Loucy (cell line): ENCODE data around the gene CHRM1.

Experiments used
- EZH2phosphoT487 ChIP-seq: fragments of 200-600 bp; IDR thresholded peaks from 2 replicates; pipeline ENCODE4 v1.6.1; 2018; ENCODE audit warnings: antibody characterized with exemption, mild to moderate bottlenecking, moderate library complexity, borderline replicate concordance
- TF ChIP-seq, protein P1 (sequence below): fragments of 200-600 bp; sonication (generic); conservative IDR thresholded peaks from 2 replicates; pipeline ENCODE4 v1.5.1; 2014; ENCODE audit warnings: mild to moderate bottlenecking, antibody characterized with exemption, low read length

DNA sequence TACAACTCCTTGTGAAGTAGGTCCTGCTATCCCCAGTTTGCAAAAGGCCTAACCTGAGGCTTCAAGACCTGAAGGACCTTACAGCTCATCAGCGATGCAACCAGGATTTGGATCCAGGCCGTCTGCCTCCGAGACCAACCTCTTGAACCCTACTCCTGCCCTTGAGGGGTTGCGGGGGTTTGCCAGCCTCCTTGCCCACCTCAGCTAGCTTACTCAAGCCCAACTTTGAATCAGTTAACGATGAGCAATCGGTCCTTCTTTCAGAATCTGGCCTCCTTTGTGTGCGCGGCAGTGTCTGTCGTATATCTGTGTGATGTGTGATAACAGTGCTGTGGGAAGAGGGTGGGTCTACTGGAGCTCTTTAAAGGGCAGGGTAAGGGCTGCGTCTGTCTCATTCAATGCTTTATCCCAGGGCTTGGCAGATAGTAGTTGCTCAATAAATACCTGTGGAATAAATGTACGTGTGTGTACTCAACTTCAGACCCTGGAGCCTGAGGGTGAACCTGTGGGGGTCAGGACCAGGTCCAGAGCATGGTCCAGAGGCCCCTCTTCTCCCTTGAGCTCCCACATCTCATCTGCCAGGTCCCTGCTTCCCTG lies 3.2 kb downstream of the CHRM1 start:
- TF ChIP-seq, protein P1, sequence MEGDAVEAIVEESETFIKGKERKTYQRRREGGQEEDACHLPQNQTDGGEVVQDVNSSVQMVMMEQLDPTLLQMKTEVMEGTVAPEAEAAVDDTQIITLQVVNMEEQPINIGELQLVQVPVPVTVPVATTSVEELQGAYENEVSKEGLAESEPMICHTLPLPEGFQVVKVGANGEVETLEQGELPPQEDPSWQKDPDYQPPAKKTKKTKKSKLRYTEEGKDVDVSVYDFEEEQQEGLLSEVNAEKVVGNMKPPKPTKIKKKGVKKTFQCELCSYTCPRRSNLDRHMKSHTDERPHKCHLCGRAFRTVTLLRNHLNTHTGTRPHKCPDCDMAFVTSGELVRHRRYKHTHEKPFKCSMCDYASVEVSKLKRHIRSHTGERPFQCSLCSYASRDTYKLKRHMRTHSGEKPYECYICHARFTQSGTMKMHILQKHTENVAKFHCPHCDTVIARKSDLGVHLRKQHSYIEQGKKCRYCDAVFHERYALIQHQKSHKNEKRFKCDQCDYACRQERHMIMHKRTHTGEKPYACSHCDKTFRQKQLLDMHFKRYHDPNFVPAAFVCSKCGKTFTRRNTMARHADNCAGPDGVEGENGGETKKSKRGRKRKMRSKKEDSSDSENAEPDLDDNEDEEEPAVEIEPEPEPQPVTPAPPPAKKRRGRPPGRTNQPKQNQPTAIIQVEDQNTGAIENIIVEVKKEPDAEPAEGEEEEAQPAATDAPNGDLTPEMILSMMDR = no peak
- no peak for TF ChIP-seq EZH2phosphoT487
